Activated gamma-delta T cell treated with Interleukin-2 at 50 U/mL for 16 hours (primary cell): ENCODE measurements around the gene DLEU7.

Experiments used
- DNase-seq: peaks from one replicate; pipeline ENCODE4 v3.0.0-alpha.2; 2020

The DLEU7 gene

GRCh38 chr13:50843257-50844083 lies at the start of gene DLEU7:
DLEU7 (minus strand) TSS chr13:50843692; CDS start chr13:50843646, 46 bp downstream.
- DNase-seq: no peak

GRCh38 chr13:50892210-50892944 lies 48.9 kb upstream of the DLEU7 start:
- peak; percentile 38 for DNase-seq

GRCh38 chr13:50891206-50891605 lies 47.7 kb upstream of the DLEU7 start:
- DNase-seq: no peak

GRCh38 chr13:50889317-50889716 lies 45.8 kb upstream of the DLEU7 start:
- no peak for DNase-seq

- DNase-seq: no peak
These were observed 44.9 kb upstream of the DLEU7 start for GRCh38 chr13:50888362-50888761.

GRCh38 chr13:50887151-50887550 lies 43.7 kb upstream of the DLEU7 start:
- no peak for DNase-seq

- DNase-seq: no peak
These were observed 40.8 kb upstream of the DLEU7 start for GRCh38 chr13:50884265-50884664.

- no peak for DNase-seq
These were observed 40.2 kb upstream of the DLEU7 start for GRCh38 chr13:50883728-50884127.

- DNase-seq: no peak
These were observed 39.4 kb upstream of the DLEU7 start for GRCh38 chr13:50882816-50883435.

- no peak for DNase-seq
These were observed 30.5 kb upstream of the DLEU7 start for GRCh38 chr13:50873991-50874390.

GRCh38 chr13:50873467-50873866 lies 30.0 kb upstream of the DLEU7 start:
- no peak for DNase-seq

GRCh38 chr13:50871405-50871804 lies 27.9 kb upstream of the DLEU7 start:
- no peak for DNase-seq

- no peak for DNase-seq
These were observed 24.1 kb upstream of the DLEU7 start for GRCh38 chr13:50867637-50867945.

- DNase-seq: no peak
These were observed 23.5 kb upstream of the DLEU7 start for GRCh38 chr13:50866817-50867636.

GRCh38 chr13:50864492-50864891 lies 21.0 kb upstream of the DLEU7 start:
- DNase-seq: no peak

- no peak for DNase-seq
These were observed 12.2 kb upstream of the DLEU7 start for GRCh38 chr13:50855681-50856080.

GRCh38 chr13:50850445-50850844 lies 7.0 kb upstream of the DLEU7 start:
- no peak for DNase-seq

- DNase-seq: no peak
These were observed 4.0 kb upstream of the DLEU7 start for GRCh38 chr13:50847501-50847900.

GRCh38 chr13:50846861-50847475 lies 3.5 kb upstream of the DLEU7 start:
- DNase-seq: no peak

GRCh38 chr13:50845211-50845610 lies 1.7 kb upstream of the DLEU7 start:
- DNase-seq: no peak

GRCh38 chr13:50844084-50844875 lies 788 bp upstream of the DLEU7 start:
- DNase-seq: no peak

GRCh38 chr13:50842990-50843256 lies 569 bp downstream of the DLEU7 start:
- no peak for DNase-seq
